HEK293 (cell line): ENCODE data around the gene MSH5.

ENCODE experiments used
- KLF9 ChIP-seq: fragments of 450-650 bp; formaldehyde crosslinking; IDR thresholded peaks from 2 replicates; pipeline ENCODE4 v1.5.1; 2016; ENCODE audit warnings: missing biosample characterization, missing genetic modification characterization, low read depth
- PRDM1 ChIP-seq: fragments of 450-650 bp; formaldehyde crosslinking; IDR thresholded peaks from 2 replicates; pipeline ENCODE4; 2016; ENCODE audit warnings: missing biosample characterization, missing genetic modification characterization
- SCRT1 ChIP-seq: fragments of 450-650 bp; formaldehyde crosslinking; IDR thresholded peaks from 2 replicates; pipeline ENCODE4 v1.5.1; 2016; ENCODE audit warnings: missing biosample characterization, missing genetic modification characterization, borderline replicate concordance
- SETDB1 ChIP-seq: IDR thresholded peaks from one replicate; pipeline ENCODE4 v1.6.1; 2017; ENCODE audit warnings: mild to moderate bottlenecking, low read length, moderate library complexity, mixed read lengths; ENCODE audit not compliant: insufficient read length
- YY1 ChIP-seq: fragments of 450-650 bp; formaldehyde crosslinking; IDR thresholded peaks from 2 replicates; pipeline ENCODE4 v1.5.1; 2018; ENCODE audit warnings: missing biosample characterization, missing genetic modification characterization
- ZBTB1 ChIP-seq: fragments of 450-650 bp; formaldehyde crosslinking; IDR thresholded peaks from 2 replicates; pipeline ENCODE4 v1.5.1; 2016; ENCODE audit warnings: missing biosample characterization, missing genetic modification characterization
- ZBTB7A ChIP-seq: fragments of 450-650 bp; formaldehyde crosslinking; IDR thresholded peaks from 2 replicates; pipeline ENCODE4 v1.5.1; 2016; ENCODE audit warnings: low read depth, missing biosample characterization, missing genetic modification characterization
- ZEB2 ChIP-seq: fragments of 450-650 bp; formaldehyde crosslinking; IDR thresholded peaks from 2 replicates; pipeline ENCODE4 v1.5.1; 2016; ENCODE audit warnings: missing biosample characterization, missing genetic modification characterization
- ZIC2 ChIP-seq: fragments of 450-650 bp; formaldehyde crosslinking; IDR thresholded peaks from 2 replicates; pipeline ENCODE4 v1.5.1; 2016; ENCODE audit warnings: missing biosample characterization, missing genetic modification characterization
- ZNF157 ChIP-seq: fragments of 450-650 bp; formaldehyde crosslinking; IDR thresholded peaks from 2 replicates; pipeline ENCODE4 v1.5.1; 2016; ENCODE audit warnings: missing biosample characterization, missing genetic modification characterization
- ZNF202 ChIP-seq: fragments of 450-650 bp; formaldehyde crosslinking; IDR thresholded peaks from 2 replicates; pipeline ENCODE4 v1.5.1; 2016; ENCODE audit warnings: missing biosample characterization, missing genetic modification characterization, borderline replicate concordance
- ZNF214 ChIP-seq: fragments of 450-650 bp; formaldehyde crosslinking; IDR thresholded peaks from 2 replicates; pipeline ENCODE4 v1.5.1; 2017; ENCODE audit warnings: missing biosample characterization, mild to moderate bottlenecking, missing genetic modification characterization, borderline replicate concordance
- ZNF239 ChIP-seq: fragments of 450-650 bp; formaldehyde crosslinking; IDR thresholded peaks from 2 replicates; pipeline ENCODE4 v1.5.1; 2016; ENCODE audit warnings: missing biosample characterization, missing genetic modification characterization
- ZNF266 ChIP-seq: fragments of 450-650 bp; formaldehyde crosslinking; IDR thresholded peaks from 2 replicates; pipeline ENCODE4 v1.5.1; 2016; ENCODE audit warnings: missing biosample characterization, missing genetic modification characterization, low read depth
- ZNF302 ChIP-seq: fragments of 450-650 bp; formaldehyde crosslinking; IDR thresholded peaks from 2 replicates; pipeline ENCODE4 v1.5.1; 2016; ENCODE audit warnings: missing biosample characterization, missing genetic modification characterization, low read depth
- ZNF311 ChIP-seq: fragments of 450-650 bp; formaldehyde crosslinking; IDR thresholded peaks from 2 replicates; pipeline ENCODE4 v1.5.1; 2017; ENCODE audit warnings: missing biosample characterization, missing genetic modification characterization, borderline replicate concordance
- ZNF426 ChIP-seq: fragments of 450-650 bp; formaldehyde crosslinking; IDR thresholded peaks from 2 replicates; pipeline ENCODE4 v1.5.1; 2017; ENCODE audit warnings: missing biosample characterization, missing genetic modification characterization, mild to moderate bottlenecking, inconsistent platforms, moderate library complexity
- ZNF529 ChIP-seq: fragments of 450-650 bp; formaldehyde crosslinking; IDR thresholded peaks from 2 replicates; pipeline ENCODE4 v1.5.1; 2017; ENCODE audit warnings: missing genetic modification characterization, missing biosample characterization; ENCODE audit not compliant: insufficient replicate concordance
- ZNF558 ChIP-seq: fragments of 450-650 bp; formaldehyde crosslinking; IDR thresholded peaks from 2 replicates; pipeline ENCODE4 v1.5.1; 2016; ENCODE audit warnings: missing biosample characterization, missing genetic modification characterization
- ZNF561 ChIP-seq: fragments of 450-650 bp; IDR thresholded peaks from 2 replicates; pipeline ENCODE4 v1.5.1; 2018; ENCODE audit warnings: missing biosample characterization, missing genetic modification characterization, borderline replicate concordance
- ZNF596 ChIP-seq: fragments of 450-650 bp; IDR thresholded peaks from 2 replicates; pipeline ENCODE4 v1.5.0; 2018; ENCODE audit warnings: missing biosample characterization, mild to moderate bottlenecking, missing genetic modification characterization, moderate library complexity
- ZNF624 ChIP-seq: fragments of 450-650 bp; formaldehyde crosslinking; IDR thresholded peaks from 2 replicates; pipeline ENCODE4 v1.5.1; 2017; ENCODE audit warnings: missing biosample characterization, missing genetic modification characterization
- ZNF654 ChIP-seq: fragments of 450-650 bp; formaldehyde crosslinking; IDR thresholded peaks from 2 replicates; pipeline ENCODE4 v1.5.1; 2016; ENCODE audit warnings: low read depth, missing biosample characterization, missing genetic modification characterization
- ZNF747 ChIP-seq: fragments of 450-650 bp; formaldehyde crosslinking; IDR thresholded peaks from 2 replicates; pipeline ENCODE4 v1.5.1; 2016; ENCODE audit warnings: missing biosample characterization, missing genetic modification characterization
- ZNF776 ChIP-seq: fragments of 450-650 bp; formaldehyde crosslinking; IDR thresholded peaks from 2 replicates; pipeline ENCODE4 v1.5.0; 2017; ENCODE audit warnings: missing biosample characterization, missing genetic modification characterization, borderline replicate concordance
- ZNF792 ChIP-seq: fragments of 450-650 bp; formaldehyde crosslinking; IDR thresholded peaks from 2 replicates; pipeline ENCODE4 v1.5.1; 2016; ENCODE audit warnings: missing biosample characterization, missing genetic modification characterization
- ZNF837 ChIP-seq: fragments of 450-650 bp; formaldehyde crosslinking; IDR thresholded peaks from 2 replicates; pipeline ENCODE4 v1.5.1; 2016; ENCODE audit warnings: missing biosample characterization, missing genetic modification characterization
- ZSCAN23 ChIP-seq: fragments of 450-650 bp; formaldehyde crosslinking; IDR thresholded peaks from 2 replicates; pipeline ENCODE4 v1.5.1; 2016; ENCODE audit warnings: missing biosample characterization, missing genetic modification characterization
- ZXDB ChIP-seq: fragments of 450-650 bp; formaldehyde crosslinking; IDR thresholded peaks from 2 replicates; pipeline ENCODE4 v1.5.1; 2016; ENCODE audit warnings: missing biosample characterization, missing genetic modification characterization
- TF ChIP-seq, protein P1 (sequence below): fragments of 450-650 bp; formaldehyde crosslinking; IDR thresholded peaks from 2 replicates; pipeline ENCODE4 v1.5.1; 2016; ENCODE audit warnings: missing biosample characterization, missing genetic modification characterization
- TF ChIP-seq, protein P2 (sequence below): fragments of 450-650 bp; formaldehyde crosslinking; IDR thresholded peaks from 2 replicates; pipeline ENCODE4 v1.5.1; 2016; ENCODE audit warnings: missing biosample characterization, missing genetic modification characterization
- TF ChIP-seq, protein P3 (sequence below): fragments of 450-650 bp; formaldehyde crosslinking; IDR thresholded peaks from 2 replicates; pipeline ENCODE4 v1.5.1; 2016; ENCODE audit warnings: missing biosample characterization, missing genetic modification characterization
- TF ChIP-seq, protein P4 (sequence below): fragments of 450-650 bp; formaldehyde crosslinking; IDR thresholded peaks from 2 replicates; pipeline ENCODE4 v1.5.1; 2016; ENCODE audit warnings: missing biosample characterization, missing genetic modification characterization

Gene MSH5

DNA sequence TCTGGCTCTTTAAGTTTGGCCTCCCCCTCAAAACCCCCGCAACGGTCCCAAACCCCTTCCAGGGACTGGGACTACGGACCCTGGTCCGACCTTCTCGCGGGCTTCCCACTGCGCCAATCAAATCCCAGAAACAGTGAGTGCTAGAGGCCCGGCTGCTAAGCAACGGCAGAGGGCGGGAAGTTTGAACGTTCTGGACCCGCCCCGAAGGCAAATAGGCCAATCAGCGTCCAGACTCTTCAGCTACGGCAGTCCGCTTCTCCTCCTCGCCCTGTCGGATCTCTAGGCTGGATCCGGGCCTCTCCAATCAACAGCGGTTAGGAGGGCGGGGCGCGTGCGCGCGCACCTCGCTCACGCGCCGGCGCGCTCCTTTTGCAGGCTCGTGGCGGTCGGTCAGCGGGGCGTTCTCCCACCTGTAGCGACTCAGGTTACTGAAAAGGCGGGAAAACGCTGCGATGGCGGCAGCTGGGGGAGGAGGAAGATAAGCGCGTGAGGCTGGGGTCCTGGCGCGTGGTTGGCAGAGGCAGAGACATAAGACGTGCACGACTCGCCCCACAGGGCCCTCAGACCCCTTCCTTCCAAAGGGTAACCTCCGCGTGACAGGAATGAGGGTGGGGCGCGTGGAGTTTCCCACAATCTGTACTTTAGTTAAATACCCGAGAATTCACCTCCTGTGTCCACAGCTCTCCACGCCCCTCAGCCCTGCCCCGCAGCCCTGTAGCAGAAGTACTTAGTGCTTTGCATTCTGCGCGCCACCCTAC is at the start of gene MSH5 (continued):
- no peak for TF ChIP-seq ZNF311
- no peak for TF ChIP-seq ZNF202 (tag by site-specific recombination)
- TF ChIP-seq, protein P1, sequence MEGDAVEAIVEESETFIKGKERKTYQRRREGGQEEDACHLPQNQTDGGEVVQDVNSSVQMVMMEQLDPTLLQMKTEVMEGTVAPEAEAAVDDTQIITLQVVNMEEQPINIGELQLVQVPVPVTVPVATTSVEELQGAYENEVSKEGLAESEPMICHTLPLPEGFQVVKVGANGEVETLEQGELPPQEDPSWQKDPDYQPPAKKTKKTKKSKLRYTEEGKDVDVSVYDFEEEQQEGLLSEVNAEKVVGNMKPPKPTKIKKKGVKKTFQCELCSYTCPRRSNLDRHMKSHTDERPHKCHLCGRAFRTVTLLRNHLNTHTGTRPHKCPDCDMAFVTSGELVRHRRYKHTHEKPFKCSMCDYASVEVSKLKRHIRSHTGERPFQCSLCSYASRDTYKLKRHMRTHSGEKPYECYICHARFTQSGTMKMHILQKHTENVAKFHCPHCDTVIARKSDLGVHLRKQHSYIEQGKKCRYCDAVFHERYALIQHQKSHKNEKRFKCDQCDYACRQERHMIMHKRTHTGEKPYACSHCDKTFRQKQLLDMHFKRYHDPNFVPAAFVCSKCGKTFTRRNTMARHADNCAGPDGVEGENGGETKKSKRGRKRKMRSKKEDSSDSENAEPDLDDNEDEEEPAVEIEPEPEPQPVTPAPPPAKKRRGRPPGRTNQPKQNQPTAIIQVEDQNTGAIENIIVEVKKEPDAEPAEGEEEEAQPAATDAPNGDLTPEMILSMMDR (tag by site-specific recombination): no peak
- TF ChIP-seq ZNF266 (tag by site-specific recombination): no peak
- TF ChIP-seq ZNF558 (tag by site-specific recombination): no peak
- peak; percentile 75 for TF ChIP-seq ZXDB (tag by site-specific recombination)
- 0 out of 2 replicates have a peak, but pooled peaks have one; percentile 40 for TF ChIP-seq ZBTB7A (tag by site-specific recombination)
- peak; percentile 96 for TF ChIP-seq ZEB2 (tag by site-specific recombination)
- TF ChIP-seq, protein P2, sequence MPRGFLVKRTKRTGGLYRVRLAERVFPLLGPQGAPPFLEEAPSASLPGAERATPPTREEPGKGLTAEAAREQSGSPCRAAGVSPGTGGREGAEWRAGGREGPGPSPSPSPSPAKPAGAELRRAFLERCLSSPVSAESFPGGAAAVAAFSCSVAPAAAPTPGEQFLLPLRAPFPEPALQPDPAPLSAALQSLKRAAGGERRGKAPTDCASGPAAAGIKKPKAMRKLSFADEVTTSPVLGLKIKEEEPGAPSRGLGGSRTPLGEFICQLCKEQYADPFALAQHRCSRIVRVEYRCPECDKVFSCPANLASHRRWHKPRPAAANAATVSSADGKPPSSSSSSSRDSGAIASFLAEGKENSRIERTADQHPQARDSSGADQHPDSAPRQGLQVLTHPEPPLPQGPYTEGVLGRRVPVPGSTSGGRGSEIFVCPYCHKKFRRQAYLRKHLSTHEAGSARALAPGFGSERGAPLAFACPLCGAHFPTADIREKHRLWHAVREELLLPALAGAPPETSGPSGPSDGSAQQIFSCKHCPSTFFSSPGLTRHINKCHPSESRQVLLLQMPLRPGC (tag by site-specific recombination): peak; percentile 66; the same call in 1 of the 2 replicates
- TF ChIP-seq, protein P3, sequence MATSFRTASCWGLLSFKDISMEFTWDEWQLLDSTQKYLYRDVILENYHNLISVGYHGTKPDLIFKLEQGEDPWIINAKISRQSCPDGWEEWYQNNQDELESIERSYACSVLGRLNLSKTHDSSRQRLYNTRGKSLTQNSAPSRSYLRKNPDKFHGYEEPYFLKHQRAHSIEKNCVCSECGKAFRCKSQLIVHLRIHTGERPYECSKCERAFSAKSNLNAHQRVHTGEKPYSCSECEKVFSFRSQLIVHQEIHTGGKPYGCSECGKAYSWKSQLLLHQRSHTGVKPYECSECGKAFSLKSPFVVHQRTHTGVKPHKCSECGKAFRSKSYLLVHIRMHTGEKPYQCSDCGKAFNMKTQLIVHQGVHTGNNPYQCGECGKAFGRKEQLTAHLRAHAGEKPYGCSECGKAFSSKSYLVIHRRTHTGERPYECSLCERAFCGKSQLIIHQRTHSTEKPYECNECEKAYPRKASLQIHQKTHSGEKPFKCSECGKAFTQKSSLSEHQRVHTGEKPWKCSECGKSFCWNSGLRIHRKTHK: no peak
- TF ChIP-seq ZNF624 (tag by site-specific recombination): no peak
- peak; percentile 78; the same call in 1 of the 2 replicates for TF ChIP-seq YY1 (tag by site-specific recombination)
- no peak for TF ChIP-seq ZNF776 (tag by site-specific recombination)
- TF ChIP-seq ZNF596 (tag by site-specific recombination): no peak
- TF ChIP-seq SCRT1 (tag by site-specific recombination): peak; percentile 97
- no peak for TF ChIP-seq ZNF426 (tag by site-specific recombination)
- no peak for TF ChIP-seq PRDM1
- TF ChIP-seq ZNF747 (tag by site-specific recombination): no peak
- TF ChIP-seq, protein P4, sequence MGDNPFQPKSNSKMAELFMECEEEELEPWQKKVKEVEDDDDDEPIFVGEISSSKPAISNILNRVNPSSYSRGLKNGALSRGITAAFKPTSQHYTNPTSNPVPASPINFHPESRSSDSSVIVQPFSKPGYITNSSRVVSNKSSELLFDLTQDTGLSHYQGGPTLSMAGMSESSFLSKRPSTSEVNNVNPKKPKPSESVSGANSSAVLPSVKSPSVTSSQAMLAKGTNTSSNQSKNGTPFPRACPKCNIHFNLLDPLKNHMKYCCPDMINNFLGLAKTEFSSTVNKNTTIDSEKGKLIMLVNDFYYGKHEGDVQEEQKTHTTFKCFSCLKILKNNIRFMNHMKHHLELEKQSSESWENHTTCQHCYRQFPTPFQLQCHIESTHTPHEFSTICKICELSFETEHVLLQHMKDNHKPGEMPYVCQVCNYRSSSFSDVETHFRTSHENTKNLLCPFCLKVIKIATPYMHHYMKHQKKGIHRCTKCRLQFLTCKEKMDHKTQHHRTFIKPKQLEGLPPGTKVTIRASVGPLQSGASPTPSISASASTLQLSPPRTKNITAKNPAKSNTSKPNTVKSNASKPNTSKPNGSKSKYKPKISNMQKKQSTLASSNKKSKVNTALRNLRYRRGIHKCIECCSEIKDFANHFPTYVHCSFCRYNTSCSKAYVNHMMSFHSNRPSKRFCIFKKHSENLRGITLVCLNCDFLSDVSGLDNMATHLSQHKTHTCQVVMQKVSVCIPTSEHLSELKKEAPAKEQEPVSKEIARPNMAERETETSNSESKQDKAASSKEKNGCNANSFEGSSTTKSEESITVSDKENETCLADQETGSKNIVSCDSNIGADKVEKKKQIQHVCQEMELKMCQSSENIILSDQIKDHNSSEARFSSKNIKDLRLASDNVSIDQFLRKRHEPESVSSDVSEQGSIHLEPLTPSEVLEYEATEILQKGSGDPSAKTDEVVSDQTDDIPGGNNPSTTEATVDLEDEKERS: no peak
- TF ChIP-seq ZIC2 (tag by site-specific recombination): peak; percentile 83
- peak; percentile 79; the same call in 1 of the 2 replicates for TF ChIP-seq ZSCAN23 (tag by site-specific recombination)
- no peak for TF ChIP-seq ZNF654 (tag by site-specific recombination)
- no peak for TF ChIP-seq ZNF837 (tag by site-specific recombination)
- TF ChIP-seq ZNF239 (tag by site-specific recombination): no peak
- no peak for TF ChIP-seq ZNF529
- TF ChIP-seq ZNF561 (tag by site-specific recombination): no peak
- TF ChIP-seq KLF9 (tag by site-specific recombination): peak; percentile 73; the same call in 1 of the 2 replicates
- no peak for TF ChIP-seq ZNF302 (tag by site-specific recombination)
- TF ChIP-seq ZNF157 (tag by site-specific recombination): no peak
- no peak for TF ChIP-seq ZNF214 (tag by site-specific recombination)
- TF ChIP-seq ZNF792: no peak
- no peak for TF ChIP-seq SETDB1
- no peak for TF ChIP-seq ZBTB1
